ENCODE measurements around the gene PHF1. TPM values are rescaled to one million over a fixed set of nuclear protein-coding genes. Genes with fewer than 3 reads are reported as not detected.

The PHF1 gene
- total and polyA plus RNA-seq, 2 of the 4 experiments (the other 2 are of a cell fraction): 9.0 to 47.2 TPM

DNA sequence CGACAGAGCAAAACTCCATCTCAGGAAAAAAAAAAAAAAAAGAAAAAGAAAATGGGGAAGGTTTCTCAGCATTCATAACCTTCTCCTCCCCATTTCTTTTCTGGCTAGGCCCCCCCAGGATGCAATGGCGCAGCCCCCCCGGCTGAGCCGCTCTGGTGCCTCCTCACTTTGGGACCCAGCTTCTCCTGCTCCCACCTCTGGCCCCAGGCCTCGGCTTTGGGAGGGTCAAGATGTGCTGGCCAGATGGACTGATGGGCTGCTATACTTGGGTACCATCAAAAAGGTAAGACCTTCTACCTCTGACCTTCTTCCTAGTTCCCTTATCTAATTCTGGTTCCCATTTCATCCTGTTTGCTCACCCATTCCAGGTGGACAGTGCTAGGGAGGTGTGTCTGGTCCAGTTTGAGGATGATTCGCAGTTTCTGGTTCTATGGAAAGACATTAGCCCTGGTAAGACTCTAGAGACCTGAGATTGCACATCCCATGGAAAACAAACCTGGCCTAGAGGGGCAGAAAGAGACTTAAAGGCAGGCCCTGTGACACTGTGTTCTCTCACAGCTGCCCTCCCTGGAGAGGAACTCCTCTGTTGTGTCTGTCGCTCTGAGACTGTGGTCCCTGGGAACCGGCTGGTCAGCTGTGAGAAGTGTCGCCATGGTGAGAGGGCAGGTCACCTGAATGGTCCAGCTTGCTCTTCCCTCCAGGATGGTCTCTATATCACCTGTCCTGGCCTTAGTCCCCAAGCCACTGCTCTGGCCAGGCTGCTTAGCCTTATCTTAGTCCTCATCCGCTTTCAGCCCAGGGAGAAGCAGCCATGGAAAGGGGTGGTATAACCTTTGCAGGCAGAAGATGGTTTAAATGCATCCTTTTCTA is 1.6 kb downstream of the PHF1 start:
- ATAC-seq (ENCODE audit: low read depth) (no peak), DNase-seq (no peak)
- dilution Hi-C loops (cut with HindIII; ENCODE audit: low sequenced_read_pairs, unreplicated experiment) (no loop called here), intact Hi-C loops (cut with micrococcal nuclease) (no loop called here), in situ Hi-C loops (cut with MboI; ENCODE audit: low sequenced_read_pairs) (no loop called here)
- Histone ChIP-seq H3K9me1 (ENCODE audit: insufficient read depth, low read length) (peaks cover 5% of the 10 kb centered on the region), H3K14ac (replicated peaks; ENCODE audit: low read depth, low read length) (no peak overlapping the region), H2AK9ac (replicated peaks; ENCODE audit: low read depth, low read length, poor library complexity) (no peak overlapping the region), H3K9ac (ENCODE audit: low read depth, low read length) (no peak overlapping the region; the same call in 1 of the 2 replicates), H2BK15ac (ENCODE audit: low read depth, low read length) (no peak overlapping the region), H3K9me3 (ENCODE audit: control insufficient read depth, insufficient read depth, low read length) (no peaks in the 10 kb centered on the region), H3K79me1 (ENCODE audit: low read depth in 1 of 2, low read length in 2 of 2) (peaks cover 12 to 60% of the 10 kb centered on the region in 2 experiments), H2AK5ac (ENCODE audit: low read depth, low read length) (no peak overlapping the region), H4K91ac (ENCODE audit: insufficient read depth, low read depth, low read length) (no peak overlapping the region), H4K5ac (ENCODE audit: low read depth, low read length) (no peak overlapping the region), H2BK120ac (ENCODE audit: low read depth, low read length) (no peak overlapping the region), H3K4me1 (ENCODE audit: control insufficient read depth, insufficient read depth, low read length) (peaks cover 7% of the 10 kb centered on the region), H2AFZ (replicated peaks; ENCODE audit: low read length, poor library complexity) (no peak overlapping the region), H3K27me3 (ENCODE audit: control insufficient read depth, insufficient read depth, low read length) (no peaks in the 10 kb centered on the region), H3K4ac (ENCODE audit: low read depth, low read length) (peak overlapping the region; percentile 22; the same call in 1 of the 2 replicates), H3K4me3 (ENCODE audit: insufficient read depth, low read depth, low read length) (no peak overlapping the region), H2BK20ac (ENCODE audit: low read depth, low read length) (no peak overlapping the region), H3K18ac (ENCODE audit: low read depth, low read length) (no peak overlapping the region), H3K4me2 (ENCODE audit: low read depth, low read length) (peak overlapping the region; percentile 7; the same call in 1 of the 2 replicates), H3K27ac (ENCODE audit: insufficient read depth, low read length) (no peak overlapping the region), H4K20me1 (ENCODE audit: insufficient read depth, low read length) (peaks cover 19% of the 10 kb centered on the region), H2BK5ac (ENCODE audit: low read depth, low read length, poor library complexity, severe bottlenecking) (no peak overlapping the region), H3K56ac (ENCODE audit: extremely low read depth, insufficient read depth, low read length) (no peak overlapping the region), H3K23ac (ENCODE audit: low read depth, low read length) (peak overlapping the region; percentile 56), H3K36me3 (ENCODE audit: control insufficient read depth, insufficient read depth, low read length) (peaks cover 40% of the 10 kb centered on the region), H4K8ac (ENCODE audit: low read depth in 2 of 2, low read length in 2 of 2) (peak overlapping the region in 1 of 2 experiments; percentile 1; a peak in 1 of 4 replicates)
- POLR2A ChIA-PET (ENCODE audit: unreplicated experiment): no interaction called here
- WGBS, 2 experiments (ENCODE audit: extremely low coverage in 2 of 2, insufficient read length in 1 of 2): no CpG with 5 or more reads among the region's 10 CpGs
- BruUV-seq (replicated peaks): no TSS peak
- TF ChIP-seq, protein P1, sequence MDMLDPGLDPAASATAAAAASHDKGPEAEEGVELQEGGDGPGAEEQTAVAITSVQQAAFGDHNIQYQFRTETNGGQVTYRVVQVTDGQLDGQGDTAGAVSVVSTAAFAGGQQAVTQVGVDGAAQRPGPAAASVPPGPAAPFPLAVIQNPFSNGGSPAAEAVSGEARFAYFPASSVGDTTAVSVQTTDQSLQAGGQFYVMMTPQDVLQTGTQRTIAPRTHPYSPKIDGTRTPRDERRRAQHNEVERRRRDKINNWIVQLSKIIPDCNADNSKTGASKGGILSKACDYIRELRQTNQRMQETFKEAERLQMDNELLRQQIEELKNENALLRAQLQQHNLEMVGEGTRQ (IDR thresholded peaks at IDR 0.05; ENCODE audit: low read depth, low read length): no peak
- TF ChIP-seq FOS (IDR thresholded peaks at IDR 0.05; ENCODE audit: low read depth, low read length) (no peak), NFE2L2 (IDR thresholded peaks at IDR 0.05; ENCODE audit: low read depth, low read length) (no peak), RAD21 (IDR thresholded peaks at IDR 0.05; ENCODE audit: low read length) (no peak), MAFK (IDR thresholded peaks at IDR 0.05; ENCODE audit: low read depth, low read length) (no peak), MAZ (IDR thresholded peaks at IDR 0.05; ENCODE audit: borderline replicate concordance, low read depth, low read length) (no peak)
- CTCF ChIA-PET: interaction anchor here (0.6 to 0.7 kb wide), 2 partner anchors 22 to 28 kb away, joined by 3 to 4 read pairs; no protein-coding TSS in a partner anchor
